ENCODE measurements around the gene ADAD2.

ADAD2 gene

DNA sequence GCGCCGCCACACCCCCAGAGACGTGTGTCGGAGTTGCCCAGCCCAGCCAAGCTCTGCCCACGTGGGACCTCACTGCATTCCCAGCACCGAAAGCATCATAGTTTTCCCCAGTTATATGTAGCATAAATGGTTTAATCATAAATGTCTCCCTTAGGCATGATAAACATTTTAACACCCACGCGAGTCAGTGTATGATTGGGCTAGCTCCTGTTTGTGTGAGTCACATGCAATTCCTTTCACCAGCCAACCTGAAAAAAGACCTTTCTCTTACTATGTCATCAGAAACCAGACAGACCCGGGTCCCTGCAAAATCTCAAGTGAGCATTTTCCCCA is 13.2 kb upstream of the ADAD2 start:
- no peak for DNase-seq

DNA sequence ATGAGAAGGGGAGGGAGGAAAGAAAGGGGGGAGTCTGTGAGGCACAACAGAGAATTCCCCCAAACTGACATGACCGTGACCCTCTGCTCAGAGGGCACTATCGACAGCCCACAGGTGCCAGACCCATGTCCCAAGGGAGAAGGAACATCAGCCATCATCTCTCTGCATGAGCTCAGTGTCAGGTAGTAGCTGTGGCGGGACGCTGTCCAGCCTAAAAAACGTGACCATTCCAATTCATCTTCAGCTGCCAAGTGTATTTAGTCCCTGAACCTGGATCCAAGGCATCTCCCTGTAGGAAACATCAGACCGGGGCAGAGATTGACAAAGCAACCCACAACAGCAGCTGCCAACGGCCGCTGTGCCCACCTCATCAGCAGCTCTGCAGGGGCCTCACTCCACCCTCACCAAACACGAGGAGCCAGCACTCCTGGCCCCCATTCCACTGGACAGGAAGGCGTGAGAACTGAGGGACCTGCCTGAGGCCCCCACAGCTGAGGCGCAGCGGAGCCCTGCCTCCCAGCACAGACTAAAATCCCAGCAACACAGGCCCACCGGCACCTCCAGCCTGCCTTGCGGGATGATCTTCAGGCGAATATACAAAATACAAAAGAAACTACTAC is 12.7 kb upstream of the ADAD2 start:
- DNase-seq, result no peak

DNA sequence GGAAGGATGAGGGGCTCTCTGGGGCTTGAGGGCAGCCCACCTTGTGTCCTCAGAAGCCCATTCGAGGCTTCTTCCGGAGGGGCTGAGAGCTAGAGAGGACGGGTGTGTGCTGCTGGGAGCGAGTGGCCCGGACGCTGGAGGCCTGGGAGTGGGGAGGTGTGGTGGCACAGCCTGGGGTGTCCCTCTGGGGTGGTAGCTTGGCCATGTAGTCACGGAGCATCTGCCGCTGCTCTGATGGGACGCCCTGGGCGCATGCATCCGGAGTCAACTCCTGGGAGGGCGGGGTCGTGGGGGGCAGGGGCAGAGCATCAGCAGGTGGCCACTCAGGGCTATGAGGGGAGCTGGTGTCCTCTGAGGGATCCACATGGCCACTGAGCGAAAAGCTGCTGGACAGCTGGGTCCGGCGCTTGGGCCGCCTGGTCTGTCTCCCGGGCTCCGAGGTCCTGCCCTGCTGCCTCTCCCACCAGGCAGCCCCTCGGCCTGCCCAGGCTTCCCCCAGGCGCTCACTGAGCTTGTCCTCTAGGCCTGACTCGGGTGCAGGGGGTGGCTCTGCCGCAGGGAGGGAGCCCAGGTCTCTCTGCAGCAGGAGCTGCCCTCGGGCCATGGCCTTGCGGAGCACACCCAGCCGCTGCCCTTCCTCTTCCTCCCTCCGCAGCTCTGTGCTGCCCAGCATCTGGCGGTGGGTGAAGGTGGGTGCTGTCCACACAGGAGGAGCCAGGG is 11.9 kb upstream of the ADAD2 start:
- DNase-seq, result no peak

DNA sequence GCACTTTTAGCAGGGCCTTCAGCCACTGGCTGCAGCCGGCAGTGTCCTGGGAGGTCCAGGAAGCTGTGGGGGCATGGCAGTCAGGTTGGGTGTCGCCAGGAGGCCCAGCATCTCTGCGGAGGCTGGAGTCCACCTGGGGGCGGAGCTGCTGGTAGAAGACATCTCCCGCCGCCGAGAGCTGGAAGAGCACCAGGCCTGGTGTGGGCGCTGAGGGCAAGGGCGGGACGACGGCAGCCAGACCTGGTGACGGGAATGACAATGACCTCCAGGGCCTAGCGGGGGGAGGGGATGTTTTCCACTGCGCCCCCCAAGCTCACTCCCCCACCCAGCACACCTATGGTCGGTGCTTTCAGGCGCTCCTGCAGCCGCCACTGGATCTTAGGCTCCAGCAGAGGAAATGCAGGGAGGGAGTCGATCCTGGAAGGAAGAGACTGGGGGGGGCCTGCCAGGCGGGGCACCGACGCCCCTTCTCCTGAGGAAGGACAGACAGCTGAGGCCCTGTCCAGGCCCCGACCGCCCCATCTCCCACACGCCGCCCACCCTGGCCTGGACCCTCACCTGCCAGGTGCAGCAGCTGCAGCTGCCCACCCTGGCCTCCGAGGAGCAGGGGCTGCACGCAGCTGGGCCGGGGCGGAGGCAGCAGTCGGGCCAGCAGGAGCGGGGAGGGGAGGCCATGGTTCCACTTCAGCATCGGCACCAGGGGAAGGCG is 11.2 kb upstream of the ADAD2 start:
- no peak for DNase-seq

DNA sequence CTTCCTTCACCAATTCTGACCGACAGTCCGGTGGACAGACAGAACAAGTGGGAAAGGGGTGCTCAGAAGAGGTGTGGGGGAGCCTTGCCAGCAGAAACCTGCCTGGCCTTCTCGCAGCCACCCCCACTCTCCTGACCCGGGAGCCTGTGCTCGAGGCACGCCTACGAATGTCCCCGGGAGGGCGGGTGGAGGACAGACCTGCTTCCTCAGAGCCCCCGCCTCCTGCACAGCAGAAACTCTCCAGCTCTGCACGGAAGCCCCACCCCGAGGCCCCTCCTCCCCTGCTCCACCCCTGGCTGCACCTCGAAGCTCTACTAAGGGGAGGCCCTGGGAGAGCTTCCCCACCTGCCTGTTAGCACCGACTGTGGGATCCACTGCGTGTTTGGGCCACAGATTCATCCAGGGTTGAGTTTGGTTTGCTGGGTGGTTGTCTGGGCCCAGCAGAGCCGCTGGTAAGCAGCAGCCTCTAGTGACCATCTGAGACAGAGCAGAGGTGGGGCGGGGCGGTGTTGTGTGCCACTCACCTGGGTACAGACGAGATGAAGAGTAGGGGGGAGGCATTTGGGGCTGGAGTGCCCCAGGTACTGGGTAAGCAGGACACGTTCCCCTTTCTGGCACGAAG is 10.3 kb upstream of the ADAD2 start:
- DNase-seq, result no peak

DNA sequence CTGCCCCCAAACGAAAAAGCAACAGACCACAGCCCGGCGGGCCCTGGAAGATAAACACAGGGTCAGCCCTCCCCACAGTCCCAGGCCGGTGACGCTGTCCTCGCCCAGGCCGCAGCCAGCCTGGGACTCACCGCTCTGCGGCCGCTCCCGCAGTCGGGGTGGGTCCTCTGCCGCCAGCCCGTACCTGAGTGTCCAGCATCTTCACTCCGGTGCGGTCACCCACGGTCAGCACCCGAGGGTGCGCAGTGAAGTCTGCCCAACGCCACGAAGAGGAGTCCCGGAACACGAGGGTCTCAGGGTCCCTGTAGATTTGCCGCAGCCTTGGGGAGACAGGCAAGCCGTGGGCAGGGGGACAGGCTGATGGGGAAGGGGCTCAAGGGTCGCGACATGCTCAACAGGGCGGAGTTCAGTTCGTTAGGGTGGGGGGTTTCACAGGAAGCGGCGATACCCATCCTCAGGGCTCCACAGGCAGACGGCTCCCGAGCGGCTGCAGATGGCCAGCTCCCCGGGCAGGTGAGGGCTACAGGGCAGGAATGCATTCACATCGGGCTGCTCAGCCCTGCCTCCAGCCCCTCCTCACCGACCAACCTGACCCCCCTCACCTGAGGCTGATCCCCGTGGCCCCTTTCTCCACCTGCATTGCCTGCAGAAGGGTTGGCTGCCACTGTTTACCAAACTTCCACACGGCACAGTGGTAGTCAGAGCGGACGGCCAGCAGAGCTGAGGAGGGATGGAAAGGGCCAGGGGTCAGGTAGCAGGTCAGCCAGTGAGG is 9.6 kb upstream of the ADAD2 start:
- no peak for DNase-seq

GRCh38 chr16:84182104-84182503 is 8.9 kb upstream of the ADAD2 start:
- DNase-seq, result no peak

GRCh38 chr16:84182680-84183571 is 8.0 kb upstream of the ADAD2 start:
- no peak for DNase-seq

DNA sequence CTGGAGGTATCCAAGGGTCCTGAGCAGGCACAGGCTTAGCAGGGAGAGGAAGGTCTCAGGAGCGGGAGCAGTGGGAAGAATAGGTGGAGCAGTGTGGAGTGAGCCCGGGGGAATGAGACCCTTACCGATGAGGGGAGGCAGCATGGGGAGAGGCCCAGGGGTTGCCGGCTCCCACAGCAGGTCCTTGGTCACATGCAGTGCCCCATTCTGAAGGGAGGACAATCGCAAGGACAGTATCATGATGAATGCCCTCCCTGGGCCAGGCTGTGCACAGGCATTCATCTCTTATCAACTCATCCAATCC is 7.4 kb upstream of the ADAD2 start:
- DNase-seq, result no peak

GRCh38 chr16:84183911-84184591 is 6.9 kb upstream of the ADAD2 start:
- peak; percentile 11 for DNase-seq

DNA sequence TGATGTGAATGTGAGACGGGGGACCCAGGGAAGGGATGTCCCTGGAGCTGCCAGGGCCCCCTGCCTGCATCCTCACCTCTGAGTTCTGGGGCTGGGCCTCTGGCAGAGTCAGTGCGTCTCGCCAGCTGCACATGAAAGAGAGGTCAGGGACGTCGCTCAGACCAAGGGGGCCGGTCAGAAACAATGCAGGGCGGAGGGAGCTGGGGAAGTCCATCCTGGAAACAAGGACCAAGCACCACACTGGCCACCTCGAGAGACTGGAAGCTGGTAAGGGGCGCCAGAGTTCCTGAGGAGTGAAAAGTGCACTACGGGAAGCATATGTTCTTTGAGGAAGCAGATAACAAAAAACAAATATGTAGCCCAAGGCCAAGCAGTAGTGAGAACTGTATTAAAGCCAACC is 6.2 kb upstream of the ADAD2 start:
- DNase-seq, result no peak

GRCh38 chr16:84186685-84187437 is 4.1 kb upstream of the ADAD2 start, which contains the start of gene TAF1C:
Gene TAF1C (minus strand): TSS chr16:84187057. CDS start chr16:84184988, 2,069 bp downstream.
- peak; percentile 82 for DNase-seq

GRCh38 chr16:84191466-84191865 is 509 bp downstream of the ADAD2 start:
- DNase-seq, result no peak

- DNase-seq, result no peak
These were observed 2.5 kb downstream of the ADAD2 start for GRCh38 chr16:84193480-84193879.

DNA sequence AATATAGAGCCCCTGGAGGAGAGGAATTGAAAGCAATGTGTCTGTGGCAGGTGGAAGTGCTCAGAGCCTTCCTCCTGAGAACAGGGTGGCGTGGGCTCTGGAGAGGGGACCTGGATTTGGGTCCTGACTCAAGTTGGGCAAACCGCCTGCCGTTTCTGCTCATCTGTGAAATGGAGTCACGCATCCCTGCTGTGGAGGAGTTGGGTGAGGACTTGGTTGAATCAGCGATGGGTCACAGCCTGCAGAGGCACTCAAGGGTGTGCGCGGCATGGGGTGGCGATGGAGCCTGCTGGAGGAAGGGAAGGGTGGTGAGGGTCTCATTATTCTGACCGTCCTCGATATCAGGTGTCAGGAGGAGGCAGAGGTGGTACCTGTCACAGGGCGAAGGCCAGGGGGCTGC is 3.1 kb downstream of the ADAD2 start:
- no peak for DNase-seq

DNA sequence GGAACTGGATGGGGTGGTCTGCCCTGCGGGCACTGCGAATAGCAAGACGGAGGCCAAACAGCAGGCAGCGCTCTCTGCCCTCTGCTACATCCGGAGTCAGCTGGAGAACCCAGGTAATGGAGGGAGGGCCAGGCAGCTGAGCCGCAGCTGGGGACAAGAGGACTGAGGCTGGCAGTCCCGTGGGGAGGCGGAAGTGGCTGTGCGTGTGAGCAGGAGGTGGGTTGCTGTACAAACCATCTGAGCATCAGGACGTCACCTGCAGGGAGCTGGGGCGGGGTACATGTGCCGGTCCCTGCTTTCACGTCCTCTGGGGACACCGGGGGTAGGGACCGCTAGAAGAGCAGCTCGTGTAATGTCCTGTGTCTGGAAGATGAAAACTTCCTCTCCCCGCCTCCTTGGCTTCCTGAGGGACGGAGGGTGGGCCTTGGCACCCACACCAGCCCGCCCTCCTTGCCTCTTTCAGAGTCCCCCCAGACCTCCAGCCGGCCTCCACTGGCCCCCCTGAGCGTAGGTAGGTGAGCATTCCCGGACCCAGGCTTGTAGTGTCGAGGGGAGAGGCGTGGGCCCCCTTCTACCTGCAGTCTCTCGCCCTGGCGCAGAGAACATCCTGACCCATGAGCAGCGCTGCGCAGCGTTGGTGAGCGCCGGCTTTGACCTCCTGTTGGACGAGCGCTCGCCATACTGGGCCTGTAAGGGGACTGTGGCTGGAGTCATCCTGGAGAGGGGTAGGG is 3.7 kb downstream of the ADAD2 start:
- no peak for DNase-seq

GRCh38 chr16:84195201-84196093 is 4.5 kb downstream of the ADAD2 start:
- DNase-seq, result no peak

GRCh38 chr16:84196101-84196500 is 5.1 kb downstream of the ADAD2 start:
- no peak for DNase-seq
